Measurements from ENCODE around the gene SKIC8. TPM values are rescaled to one million over a fixed set of nuclear protein-coding genes. Genes with fewer than 3 reads are reported as not detected.
"Not testable (repeated sequence)": the region's sequence is repeated elsewhere in the genome, so short reads cannot be mapped to it uniquely, and the experiment has no call there.

The SKIC8 gene
- total RNA-seq, 1 experiment from 2014 or later = 343 TPM

DNA sequence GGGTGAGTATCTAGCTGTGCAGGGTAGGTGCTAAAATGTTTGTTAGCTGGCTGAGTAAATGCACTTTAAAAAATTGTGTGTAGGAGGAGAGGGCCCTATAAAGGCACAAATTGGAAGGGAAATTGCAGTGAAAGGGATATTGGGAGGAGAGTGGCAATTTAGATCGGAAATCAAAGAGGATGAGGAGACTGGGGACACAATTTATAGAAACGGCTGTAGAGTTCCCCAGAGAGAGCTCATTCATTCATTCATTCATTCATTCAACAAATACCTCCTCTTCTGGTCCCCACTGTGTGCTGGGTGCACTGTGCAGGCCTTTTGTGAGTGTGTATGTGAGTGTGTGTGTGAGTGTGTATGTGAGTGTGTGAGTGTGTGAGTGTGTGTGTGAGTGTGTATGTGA lies 32.6 kb downstream of the SKIC8 start:
- in situ Hi-C loops (cut with HindIII; ENCODE audit: low pct_unique_long_range_greater_than_20kb, low sequenced_read_pairs) = loop anchor here (25.0 kb wide), 1 partner anchor 105 kb away; no protein-coding TSS in a partner anchor
- no peak for DNase-seq (ENCODE audit: low read depth, low spot score)

DNA sequence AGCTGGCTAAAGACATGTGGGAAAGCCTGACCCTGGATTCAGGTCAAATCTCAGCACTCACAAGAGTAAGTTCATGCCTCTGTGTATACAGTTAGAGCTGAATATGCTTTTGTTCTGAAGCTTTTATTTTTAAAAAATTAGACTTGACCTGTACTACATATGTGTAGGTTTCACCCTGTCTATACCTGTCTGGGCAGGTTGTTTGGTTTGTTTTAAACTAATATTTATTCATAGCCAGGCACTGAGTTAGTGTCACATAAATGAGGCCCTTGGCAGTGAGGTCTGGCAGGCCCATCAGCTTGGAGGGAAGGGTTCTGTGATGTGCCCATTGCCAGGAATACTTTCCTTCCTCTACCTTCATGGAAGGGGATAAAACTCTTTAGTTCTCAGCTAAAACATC lies 33.2 kb downstream of the SKIC8 start:
- no peak for DNase-seq (ENCODE audit: low read depth, low spot score)
- in situ Hi-C loops (cut with HindIII; ENCODE audit: low pct_unique_long_range_greater_than_20kb, low sequenced_read_pairs) = loop anchor here (25.0 kb wide), 1 partner anchor 104 kb away; no protein-coding TSS in a partner anchor

DNA sequence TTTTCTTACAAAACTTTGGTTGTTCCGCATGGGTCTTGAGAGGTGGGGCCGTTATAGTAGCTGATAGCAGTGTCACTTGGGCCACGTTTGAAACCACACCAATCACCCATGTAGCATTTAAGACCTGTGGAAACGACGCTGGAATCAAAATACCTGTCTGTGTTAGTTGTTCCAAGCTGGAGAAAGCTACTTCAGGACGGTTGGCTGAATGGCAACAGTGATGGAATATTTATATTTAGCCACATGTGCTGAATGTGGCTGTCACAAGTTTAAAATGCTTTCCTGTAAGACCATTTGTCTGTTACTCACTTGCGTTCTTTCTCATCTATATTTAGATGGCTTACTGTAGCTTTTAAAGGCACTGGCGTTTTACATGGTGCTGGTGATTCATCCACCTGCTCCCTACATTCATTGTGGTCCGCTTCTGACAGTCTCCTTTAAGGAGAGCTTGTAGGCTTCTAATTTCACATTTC lies 33.6 kb downstream of the SKIC8 start:
- DNase-seq (ENCODE audit: low read depth, low spot score) = peak; percentile 72
- in situ Hi-C loops (cut with HindIII; ENCODE audit: low pct_unique_long_range_greater_than_20kb, low sequenced_read_pairs) = loop anchor here (25.0 kb wide), 1 partner anchor 103 kb away; no protein-coding TSS in a partner anchor

DNA sequence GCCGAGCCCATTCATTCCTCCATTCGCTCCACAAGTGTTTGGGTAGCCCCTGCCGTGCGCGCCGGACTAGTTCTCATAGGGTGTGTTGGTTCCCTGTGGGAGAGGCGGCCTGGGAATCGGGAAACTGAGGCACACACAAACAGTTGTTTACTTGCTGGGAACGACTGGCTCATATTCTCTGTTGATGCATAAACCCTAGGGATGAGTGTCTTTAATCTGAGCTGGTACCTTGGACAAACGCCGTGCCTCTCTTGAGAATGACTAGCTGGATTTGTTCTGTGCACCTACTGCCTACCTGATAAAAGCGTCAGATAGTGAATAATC lies 34.3 kb downstream of the SKIC8 start:
- in situ Hi-C loops (cut with HindIII; ENCODE audit: low pct_unique_long_range_greater_than_20kb, low sequenced_read_pairs) = loop anchor here (25.0 kb wide), 1 partner anchor 103 kb away; no protein-coding TSS in a partner anchor
- DNase-seq (ENCODE audit: low read depth, low spot score) = no peak

DNA sequence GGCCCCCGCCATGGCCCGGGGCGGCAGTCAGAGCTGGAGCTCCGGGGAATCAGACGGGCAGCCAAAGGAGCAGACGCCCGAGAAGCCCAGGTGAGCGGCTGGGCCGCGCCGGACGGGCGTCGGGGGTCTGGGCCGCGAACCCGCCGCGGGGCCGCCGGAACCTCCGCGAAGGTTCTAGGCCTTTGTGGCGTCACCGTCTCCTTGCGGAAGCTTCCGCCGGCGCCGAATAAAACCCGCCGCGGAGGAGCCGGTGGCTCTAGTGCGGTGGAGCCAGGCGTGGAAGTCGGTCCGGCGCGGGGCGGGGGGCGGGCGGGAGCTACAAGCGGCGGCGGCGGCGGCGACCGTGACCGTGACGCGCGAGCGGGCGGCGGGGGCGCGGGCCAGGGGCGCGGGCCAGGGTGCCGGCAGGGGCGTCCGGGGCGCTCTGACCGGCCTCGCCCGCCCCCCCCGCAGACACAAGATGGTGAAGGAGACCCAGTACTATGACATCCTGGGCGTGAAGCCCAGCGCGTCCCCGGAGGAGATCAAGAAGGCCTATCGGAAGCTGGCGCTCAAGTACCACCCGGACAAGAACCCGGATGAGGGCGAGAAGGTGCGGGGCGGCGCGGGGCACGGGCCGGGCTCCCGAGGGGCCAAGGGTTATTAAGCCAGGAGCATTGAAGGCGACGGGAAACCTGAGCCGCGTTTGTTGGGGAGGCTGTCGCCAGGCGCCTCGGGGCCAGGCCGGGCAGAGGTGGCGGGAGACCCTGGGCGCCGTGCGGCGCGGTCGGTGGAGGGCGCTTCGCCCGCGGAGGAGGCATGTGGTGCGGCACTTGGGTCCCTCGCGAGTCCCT lies 34.9 kb downstream of the SKIC8 start, which contains the start of gene DNAJA4:
DNAJA4 (plus strand) TSS at position 259 of the 833 bp plus-strand sequence; CDS start at position 461, 202 bp downstream.
- no peak for DNase-seq (ENCODE audit: low read depth, low spot score)
- in situ Hi-C loops (cut with HindIII; ENCODE audit: low pct_unique_long_range_greater_than_20kb, low sequenced_read_pairs) = loop anchor here (25.0 kb wide), 1 partner anchor 102 kb away; no protein-coding TSS in a partner anchor

DNA sequence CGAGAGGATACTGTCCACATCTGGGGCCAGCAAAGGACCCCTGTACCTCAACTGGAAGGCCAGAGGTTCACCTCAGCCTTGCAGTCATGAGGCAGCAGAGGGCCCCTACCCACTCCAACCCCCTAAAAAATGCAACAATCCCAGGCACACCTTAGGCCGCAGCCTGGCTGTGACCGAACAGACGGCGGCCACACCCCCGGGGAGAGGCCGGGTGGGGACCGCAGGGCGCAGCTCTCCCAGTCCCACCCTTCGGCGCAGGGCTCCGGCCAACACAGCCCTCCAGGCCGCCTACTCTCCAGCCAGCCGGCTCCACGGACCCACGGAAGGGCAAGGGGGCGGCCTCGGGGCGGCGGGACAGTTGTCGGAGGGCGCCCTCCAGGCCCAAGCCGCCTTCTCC lies 35.5 kb downstream of the SKIC8 start:
- DNase-seq (ENCODE audit: low read depth, low spot score) = no peak

DNA sequence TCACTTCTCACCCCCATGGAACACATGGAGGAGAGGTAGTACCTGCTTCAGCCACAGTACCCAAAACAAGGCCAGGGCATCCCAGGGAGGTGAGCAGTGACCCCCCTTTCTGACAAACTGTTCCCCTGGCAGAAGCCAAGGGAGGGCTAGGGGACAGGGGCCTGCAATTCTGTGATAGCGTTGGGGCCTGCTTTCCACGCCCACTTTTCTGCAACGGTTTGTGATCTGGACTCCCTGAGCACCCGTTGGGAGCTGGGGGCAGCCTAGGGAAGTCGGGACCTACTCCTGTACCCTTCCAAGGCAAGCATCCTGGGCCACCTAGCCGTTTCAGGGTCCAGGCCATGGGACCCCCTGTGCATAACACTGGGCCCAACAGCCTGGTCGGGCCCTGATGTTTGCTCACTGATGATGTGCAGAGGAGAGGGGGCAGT lies 36.0 kb downstream of the SKIC8 start:
- no peak for DNase-seq (ENCODE audit: low read depth, low spot score)
- in situ Hi-C loops (cut with HindIII; ENCODE audit: low pct_unique_long_range_greater_than_20kb, low sequenced_read_pairs) = loop anchor here (25.0 kb wide), 1 partner anchor 101 kb away; no protein-coding TSS in a partner anchor

More for the DNA sequence above, 35.5 kb downstream of the SKIC8 start:
- in situ Hi-C loops (cut with HindIII; ENCODE audit: low pct_unique_long_range_greater_than_20kb, low sequenced_read_pairs) = loop anchor here (25.0 kb wide), 1 partner anchor 102 kb away; no protein-coding TSS in a partner anchor

DNA sequence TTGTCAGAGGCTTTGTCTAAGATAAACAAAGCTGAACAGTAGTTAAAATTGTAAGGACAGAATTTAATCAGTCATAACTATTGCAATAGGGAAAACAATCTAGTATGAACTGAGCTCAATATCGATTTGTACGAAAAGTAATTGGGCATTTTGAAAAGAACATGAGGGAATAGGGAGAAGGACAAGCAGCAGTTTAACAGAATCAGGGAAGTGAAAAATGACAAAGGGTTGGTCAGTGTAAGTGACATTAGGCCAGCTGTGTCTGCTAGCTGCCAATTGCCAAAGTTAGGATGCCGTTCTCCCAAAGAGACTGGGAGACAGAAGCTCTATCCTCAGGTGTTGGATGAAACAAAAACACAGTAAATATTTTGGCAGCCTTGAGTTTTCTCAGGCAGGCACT lies 38.3 kb downstream of the SKIC8 start:
- in situ Hi-C loops (cut with HindIII; ENCODE audit: low pct_unique_long_range_greater_than_20kb, low sequenced_read_pairs) = loop anchor here (25.0 kb wide), 1 partner anchor 99 kb away; no protein-coding TSS in a partner anchor
- no peak for DNase-seq (ENCODE audit: low read depth, low spot score)

DNA sequence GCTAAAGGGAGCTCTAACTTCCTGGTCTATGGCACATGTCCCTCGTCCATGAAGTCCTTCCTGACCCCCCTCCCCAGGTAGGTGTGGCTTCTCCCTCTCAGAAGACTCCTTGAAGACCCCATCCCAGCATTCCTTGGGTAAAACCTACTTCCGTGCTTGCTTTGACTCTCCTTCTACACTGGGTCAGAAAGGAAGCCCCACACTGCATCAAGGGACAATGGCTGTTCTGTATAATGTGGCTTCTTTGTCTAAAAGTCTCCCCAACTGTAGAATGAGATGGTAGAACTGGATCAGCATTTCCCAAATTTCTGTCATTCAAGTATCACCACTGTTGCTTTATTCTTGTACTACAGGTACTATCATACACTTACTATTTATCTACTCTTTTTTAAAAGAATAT lies 38.9 kb downstream of the SKIC8 start:
- DNase-seq (ENCODE audit: low read depth, low spot score) = no peak
- in situ Hi-C loops (cut with HindIII; ENCODE audit: low pct_unique_long_range_greater_than_20kb, low sequenced_read_pairs) = loop anchor here (25.0 kb wide), 1 partner anchor 98 kb away; no protein-coding TSS in a partner anchor

DNA sequence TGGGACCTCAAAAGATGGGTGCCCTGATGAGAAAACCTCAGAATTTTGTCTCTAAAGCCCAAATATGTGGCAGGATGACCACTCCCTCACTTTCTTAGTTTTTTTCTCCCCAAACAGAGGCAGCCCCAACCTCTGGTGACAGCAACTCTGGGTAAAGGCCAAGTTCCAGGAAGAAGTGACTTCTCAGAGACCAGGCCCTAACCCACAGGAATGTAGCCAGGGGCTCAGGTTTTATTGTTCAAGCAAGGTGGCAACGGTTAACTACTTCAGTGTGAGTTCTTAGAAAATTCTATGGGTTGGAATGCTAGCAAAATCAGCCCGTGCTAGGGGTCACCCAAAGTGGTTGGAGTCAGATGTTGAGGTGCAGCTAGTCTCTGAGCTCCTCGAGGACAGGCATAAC lies 40.2 kb downstream of the SKIC8 start:
- in situ Hi-C loops (cut with HindIII; ENCODE audit: low pct_unique_long_range_greater_than_20kb, low sequenced_read_pairs) = loop anchor here (5.0 to 25.0 kb wide), 2 partner anchors 33 to 97 kb away; no protein-coding TSS in a partner anchor
- no peak for DNase-seq (ENCODE audit: low read depth, low spot score)

DNA sequence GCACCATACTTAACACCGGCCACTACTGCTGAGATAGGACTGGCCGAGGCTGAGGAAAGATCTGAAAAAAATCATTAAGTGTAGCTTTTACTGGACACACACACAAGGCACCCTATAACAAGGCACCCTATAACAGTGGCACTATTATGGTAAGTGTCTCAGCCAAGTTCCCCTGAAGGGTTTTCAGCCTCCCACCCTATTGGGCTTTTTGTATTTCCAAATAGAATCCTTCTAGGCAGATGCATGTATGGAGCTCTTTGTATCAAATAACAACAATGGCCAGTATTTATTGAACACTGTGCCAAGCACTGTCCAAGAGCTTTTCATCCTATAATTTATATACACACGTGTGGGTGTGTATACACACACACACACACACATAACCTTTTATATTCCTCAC lies 41.7 kb downstream of the SKIC8 start:
- peak; percentile 97 for DNase-seq (ENCODE audit: low read depth, low spot score)

DNA sequence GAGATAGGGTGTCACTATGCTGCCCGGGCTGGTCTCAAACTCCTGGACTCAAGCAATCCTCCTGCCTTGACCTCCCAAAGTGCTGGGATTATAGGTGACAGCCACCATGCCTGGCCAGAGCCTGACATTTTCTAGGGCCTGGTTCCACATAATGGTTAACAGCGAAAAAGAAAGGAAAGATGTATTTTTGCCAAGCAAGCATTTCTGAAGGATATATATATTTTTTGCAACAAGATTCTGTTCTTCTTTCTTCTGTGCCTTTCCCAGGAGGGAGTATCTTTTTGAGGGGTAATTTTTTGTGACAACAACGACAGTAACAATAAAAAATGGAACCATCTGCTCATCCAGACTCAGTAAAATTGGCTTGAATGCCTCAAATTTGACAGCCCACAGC lies 43.4 kb downstream of the SKIC8 start:
- in situ Hi-C loops (cut with HindIII; ENCODE audit: low pct_unique_long_range_greater_than_20kb, low sequenced_read_pairs) = loop anchor here (5.0 to 25.0 kb wide), 2 partner anchors 36 to 94 kb away; no protein-coding TSS in a partner anchor
- DNase-seq (ENCODE audit: low read depth, low spot score) = no peak

More for the DNA sequence above, 41.7 kb downstream of the SKIC8 start:
- in situ Hi-C loops (cut with HindIII; ENCODE audit: low pct_unique_long_range_greater_than_20kb, low sequenced_read_pairs) = loop anchor here (5.0 to 25.0 kb wide), 2 partner anchors 35 to 95 kb away; no protein-coding TSS in a partner anchor

DNA sequence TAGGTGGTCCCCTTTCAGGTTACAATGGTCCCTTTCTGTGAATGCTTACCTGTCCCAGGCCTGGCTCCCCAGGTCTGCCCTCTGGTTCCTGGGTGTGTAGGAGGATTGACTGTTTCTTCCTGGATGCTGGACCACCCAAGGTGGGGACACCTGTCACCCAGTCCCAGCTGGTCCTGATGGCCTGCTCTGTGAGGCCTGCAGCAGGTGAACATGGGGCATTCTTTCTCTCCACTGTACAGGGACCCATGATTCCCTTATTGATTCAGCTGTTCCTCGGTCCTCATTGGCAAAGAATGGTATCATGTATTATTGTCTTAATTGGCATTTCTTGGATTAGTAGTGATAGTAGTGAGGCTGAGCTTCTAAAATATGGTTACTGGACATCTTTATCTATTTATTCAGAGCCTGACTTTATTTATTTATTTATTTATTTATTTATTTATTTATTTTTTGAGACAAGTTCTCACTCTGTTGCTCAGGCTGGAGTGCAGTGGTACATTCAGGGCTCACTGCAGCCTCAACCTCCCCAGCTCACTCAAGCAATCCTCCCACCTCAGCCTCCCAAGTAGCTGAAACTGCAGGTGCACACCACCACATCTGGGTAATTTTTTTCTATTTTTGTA lies 43.9 kb downstream of the SKIC8 start:
- no peak for DNase-seq (ENCODE audit: low read depth, low spot score)
- in situ Hi-C loops (cut with HindIII; ENCODE audit: low pct_unique_long_range_greater_than_20kb, low sequenced_read_pairs) = loop anchor here (5.0 to 25.0 kb wide), 2 partner anchors 37 to 93 kb away; no protein-coding TSS in a partner anchor

DNA sequence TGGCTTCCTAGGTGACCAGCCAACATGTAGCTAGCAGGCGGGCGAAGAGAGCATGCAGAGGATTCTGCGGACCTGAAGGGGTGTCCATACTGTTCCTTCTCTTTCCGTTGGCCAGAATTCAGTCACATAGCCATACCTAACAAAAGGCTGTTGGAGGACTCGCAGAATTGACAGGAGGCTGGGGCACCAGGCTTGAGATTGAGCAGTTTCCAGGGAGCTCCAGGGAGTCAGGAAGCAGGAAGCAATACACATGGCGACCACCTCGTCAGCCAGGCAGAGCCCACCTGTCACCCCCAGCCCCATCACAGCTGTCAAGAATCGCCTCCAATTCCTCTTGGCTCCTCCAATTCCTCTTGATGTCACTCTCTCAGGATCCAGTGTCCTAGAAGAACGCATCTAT lies 48.3 kb downstream of the SKIC8 start:
- in situ Hi-C loops (cut with HindIII; ENCODE audit: low pct_unique_long_range_greater_than_20kb, low sequenced_read_pairs) = loop anchor here (25.0 kb wide), 1 partner anchor 89 kb away; no protein-coding TSS in a partner anchor
- no peak for DNase-seq (ENCODE audit: low read depth, low spot score)

DNA sequence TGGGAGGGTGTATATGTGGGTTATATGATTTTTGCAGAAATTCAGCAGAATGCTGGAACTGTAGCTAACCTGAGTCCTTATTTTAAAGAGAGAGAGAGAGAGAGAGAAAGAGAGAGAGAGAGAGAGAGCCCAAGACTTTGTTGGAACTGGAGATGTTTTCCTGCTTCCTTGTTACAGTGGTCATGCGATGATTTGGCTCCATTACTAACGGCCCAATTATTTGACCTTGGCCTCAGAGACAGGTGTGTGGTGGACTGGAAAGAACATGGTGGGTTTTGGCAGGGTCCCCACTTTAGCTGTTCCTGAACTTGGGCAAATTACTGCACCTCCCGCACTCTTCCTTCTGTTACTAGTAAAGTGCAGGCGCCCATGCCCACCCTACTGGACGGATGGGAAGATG lies 50.3 kb downstream of the SKIC8 start:
- no peak for DNase-seq (ENCODE audit: low read depth, low spot score)
- in situ Hi-C loops (cut with HindIII; ENCODE audit: low pct_unique_long_range_greater_than_20kb, low sequenced_read_pairs) = no loop called here

DNA sequence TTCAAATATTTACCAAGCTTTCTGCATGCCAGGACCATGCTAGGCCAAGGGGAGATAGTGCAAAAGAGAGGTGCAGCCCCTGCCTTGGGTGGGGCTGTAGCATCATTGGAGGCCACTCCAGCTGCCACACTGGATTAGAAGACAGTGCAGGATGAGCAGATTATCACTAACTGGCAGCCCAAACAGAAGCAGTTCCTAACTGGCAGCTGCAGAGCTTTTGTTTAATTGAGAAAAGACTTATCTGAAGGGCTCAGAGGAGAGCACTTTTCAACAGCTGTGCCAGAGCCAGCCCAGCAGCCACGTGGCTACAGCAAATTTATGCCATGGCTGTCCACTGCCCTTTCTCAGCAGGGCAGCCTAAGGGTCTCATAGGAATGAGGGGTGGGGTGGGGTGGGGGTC lies 51.5 kb downstream of the SKIC8 start:
- in situ Hi-C loops (cut with HindIII; ENCODE audit: low pct_unique_long_range_greater_than_20kb, low sequenced_read_pairs) = no loop called here
- no peak for DNase-seq (ENCODE audit: low read depth, low spot score)

DNA sequence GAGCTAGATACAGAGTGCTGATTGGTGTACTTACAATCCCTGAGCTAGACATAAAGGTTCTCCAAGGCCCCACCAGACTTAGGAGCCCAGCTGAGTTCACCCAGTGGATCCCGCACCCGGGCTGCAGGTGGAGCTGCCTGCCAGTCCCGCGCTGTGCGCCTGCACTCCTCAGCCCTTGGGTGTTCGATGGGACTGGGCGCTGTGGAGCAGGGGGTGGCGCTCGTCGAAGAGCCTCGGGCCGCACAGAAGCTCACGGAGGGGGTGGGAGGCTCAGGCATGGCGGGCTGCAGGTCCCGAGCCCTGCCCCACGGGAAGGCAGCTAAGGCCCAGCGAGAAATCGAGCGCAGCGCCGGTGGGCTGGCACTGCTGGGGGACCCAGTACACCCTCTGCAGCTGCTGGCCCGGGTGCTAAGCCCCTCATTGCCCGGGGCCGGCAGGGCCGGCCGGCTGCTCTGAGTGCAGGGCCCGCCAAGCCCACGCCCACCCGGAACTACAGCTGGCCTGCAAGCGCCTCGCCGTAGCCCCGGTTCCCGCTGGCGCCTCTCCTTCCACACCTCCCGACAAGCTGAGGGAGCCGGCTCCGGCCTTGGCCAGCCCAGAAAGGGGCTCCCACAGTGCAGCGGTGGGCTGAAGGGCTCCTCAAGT lies 53.3 kb downstream of the SKIC8 start:
- in situ Hi-C loops (cut with HindIII; ENCODE audit: low pct_unique_long_range_greater_than_20kb, low sequenced_read_pairs); DNase-seq (ENCODE audit: low read depth, low spot score): not testable (repeated sequence)

Data from SK-MEL-5 (cell line).